Vagina (tissue), 2 donors: Measurements from ENCODE around the gene NUP88. TPM values are rescaled to one million over a fixed set of nuclear protein-coding genes. Genes with fewer than 3 reads are reported as not detected.

Experiments used
- DNase-seq, 2 donors: peaks; one replicate each; pipeline ENCODE4 v3.0.0-alpha.2; 2017; ENCODE audit errors: extremely low spot score in 2 of 2
- H3K27ac ChIP-seq: fragments of 200-600 bp; sonication (generic); one replicate; pipeline ENCODE4 v1.5.1; 2019
- H3K27me3 ChIP-seq: fragments of 200-600 bp; sonication (generic); one replicate; pipeline ENCODE4 v1.5.1; 2019
- H3K36me3 ChIP-seq, 2 donors: fragments of 200-600 bp; sonication (generic); one replicate each; pipeline ENCODE4 v1.5.1; 2017 to 2019
- H3K4me1 ChIP-seq: fragments of 200-600 bp; sonication (generic); one replicate; pipeline ENCODE4 v1.5.1; 2019
- H3K4me3 ChIP-seq, 2 donors: fragments of 200-600 bp; sonication (generic); 1 replicate in 1 of 2; 2 replicates in 1 of 2; pipeline ENCODE4 v1.5.1; 2016 to 2019
- H3K9me3 ChIP-seq: fragments of 200-600 bp; sonication (generic); one replicate; pipeline ENCODE4 v1.5.1; 2019
- POLR2A ChIP-seq, 2 donors: fragments of 450-650 bp; IDR thresholded peaks; one replicate each; pipeline ENCODE4 v1.6.1; 2017; ENCODE audit warnings: antibody characterized with exemption in 2 of 2, mild to moderate bottlenecking in 2 of 2, moderate library complexity in 2 of 2
- POLR2AphosphoS5 ChIP-seq, 2 donors: sonication (generic); formaldehyde crosslinking; IDR thresholded peaks; one replicate each; pipeline ENCODE4 v1.9.0; 2017; ENCODE audit warnings: antibody characterized with exemption in 2 of 2, mild to moderate bottlenecking in 2 of 2, low read depth in 1 of 2; ENCODE audit not compliant: insufficient read depth in 1 of 2
- intact Hi-C: fragments of 100-400 bp; cut with DNase I; formaldehyde crosslinking; loops from one replicate; pipeline ENCODE4 v1.15.1; 2023
- total RNA-seq: library from RNA; depleted of rRNA; stranded (reverse); fragments of >200 nt; gene quantifications from one replicate; pipeline ENCODE4 v1.2.3, GENCODE V29; 2016
- TF ChIP-seq, protein P1 (sequence below), 3 experiments: fragments of 450-650 bp in 2 of 3; fragments of 200-600 bp in 1 of 3; sonication (generic) in 1 of 3; IDR thresholded peaks; one replicate each; pipeline ENCODE4 v1.5.1; 2017 to 2019; ENCODE audit warnings: antibody characterized with exemption in 3 of 3, mild to moderate bottlenecking in 2 of 3, moderate library complexity in 2 of 3

The NUP88 gene
- total RNA-seq, 1 donor from 2014 or later, result 72.2 TPM

DNA sequence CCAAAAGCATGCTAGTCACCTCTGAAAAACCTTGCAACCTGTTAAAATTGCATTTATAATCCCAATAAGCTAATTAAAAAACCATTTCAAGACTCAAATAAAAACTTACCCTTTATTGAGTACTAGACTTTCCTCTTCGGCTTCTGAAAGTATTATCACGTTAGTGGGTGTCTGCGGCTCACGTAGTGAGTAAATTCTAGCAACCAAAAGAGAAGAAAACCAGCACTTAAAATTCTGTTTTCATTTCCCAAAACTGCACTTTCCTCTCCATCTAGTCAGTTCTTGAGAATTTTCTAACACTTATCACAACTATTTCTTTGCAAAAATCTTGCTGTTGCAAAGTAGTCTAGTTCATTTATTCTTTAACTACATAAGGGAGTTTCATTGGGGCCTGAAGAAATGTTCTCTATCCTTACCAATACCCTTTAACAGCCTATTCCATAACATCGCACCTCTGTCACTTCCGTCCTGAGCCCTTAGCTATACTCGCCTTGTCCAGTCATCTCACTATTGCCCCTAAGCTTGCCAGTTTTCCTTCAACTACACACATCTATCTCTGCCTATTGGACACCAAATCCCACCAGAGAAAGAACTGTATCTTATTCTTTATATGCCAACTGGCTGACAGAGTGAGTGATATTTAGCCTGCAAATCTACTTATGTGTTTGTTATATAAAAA is 8.7 kb downstream of the NUP88 start:
- intact Hi-C loops, result no loop called here

DNA sequence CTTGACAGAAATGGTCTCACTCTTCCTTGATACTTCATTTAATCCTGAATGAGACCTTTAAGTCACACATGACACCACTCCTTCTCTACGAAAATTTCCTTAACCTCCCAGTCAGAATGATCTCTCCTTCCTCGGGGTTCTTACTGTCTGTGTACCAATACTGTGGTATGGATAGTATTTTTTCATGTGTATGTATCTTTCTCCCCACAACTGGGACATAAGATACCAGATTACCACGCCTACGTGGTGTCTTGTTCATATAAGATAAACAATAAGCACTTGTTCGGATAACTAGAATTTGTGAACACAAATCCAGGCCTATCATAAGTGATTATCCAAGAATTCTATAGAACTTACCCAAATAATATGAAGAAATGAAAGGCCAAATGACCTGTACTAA is 11.3 kb downstream of the NUP88 start:
- intact Hi-C loops, result no loop called here
- no peak for DNase-seq
- TF ChIP-seq, protein P1, sequence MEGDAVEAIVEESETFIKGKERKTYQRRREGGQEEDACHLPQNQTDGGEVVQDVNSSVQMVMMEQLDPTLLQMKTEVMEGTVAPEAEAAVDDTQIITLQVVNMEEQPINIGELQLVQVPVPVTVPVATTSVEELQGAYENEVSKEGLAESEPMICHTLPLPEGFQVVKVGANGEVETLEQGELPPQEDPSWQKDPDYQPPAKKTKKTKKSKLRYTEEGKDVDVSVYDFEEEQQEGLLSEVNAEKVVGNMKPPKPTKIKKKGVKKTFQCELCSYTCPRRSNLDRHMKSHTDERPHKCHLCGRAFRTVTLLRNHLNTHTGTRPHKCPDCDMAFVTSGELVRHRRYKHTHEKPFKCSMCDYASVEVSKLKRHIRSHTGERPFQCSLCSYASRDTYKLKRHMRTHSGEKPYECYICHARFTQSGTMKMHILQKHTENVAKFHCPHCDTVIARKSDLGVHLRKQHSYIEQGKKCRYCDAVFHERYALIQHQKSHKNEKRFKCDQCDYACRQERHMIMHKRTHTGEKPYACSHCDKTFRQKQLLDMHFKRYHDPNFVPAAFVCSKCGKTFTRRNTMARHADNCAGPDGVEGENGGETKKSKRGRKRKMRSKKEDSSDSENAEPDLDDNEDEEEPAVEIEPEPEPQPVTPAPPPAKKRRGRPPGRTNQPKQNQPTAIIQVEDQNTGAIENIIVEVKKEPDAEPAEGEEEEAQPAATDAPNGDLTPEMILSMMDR (IDR thresholded peaks at IDR 0.05), result no peak
- TF ChIP-seq POLR2AphosphoS5 (IDR thresholded peaks at IDR 0.05; ENCODE audit: insufficient read depth in 1 of 2, low read depth in 1 of 2), result no peak
- TF ChIP-seq POLR2A (IDR thresholded peaks at IDR 0.05), result no peak
- Histone ChIP-seq H3K27me3 (no peaks in the 10 kb centered on the region), H3K27ac (no peak overlapping the region), H3K36me3 (peaks cover 0 to 87% of the 10 kb centered on the region in 2 donors), H3K9me3 (no peaks in the 10 kb centered on the region), H3K4me1 (peaks cover under 1% of the 10 kb centered on the region), H3K4me3 (no peak overlapping the region)

More for the DNA sequence above, 8.7 kb downstream of the NUP88 start:
- Histone ChIP-seq H3K36me3 (peaks cover 0 to 75% of the 10 kb centered on the region in 2 donors), H3K27ac (no peak overlapping the region), H3K9me3 (no peaks in the 10 kb centered on the region), H3K4me3 (no peak overlapping the region), H3K27me3 (no peaks in the 10 kb centered on the region), H3K4me1 (peaks cover 15% of the 10 kb centered on the region)
- TF ChIP-seq POLR2A (IDR thresholded peaks at IDR 0.05) (no peak), POLR2AphosphoS5 (IDR thresholded peaks at IDR 0.05; ENCODE audit: insufficient read depth in 1 of 2, low read depth in 1 of 2) (no peak)
- TF ChIP-seq, protein P1 (IDR thresholded peaks at IDR 0.05), result no peak
- no peak for DNase-seq

DNA sequence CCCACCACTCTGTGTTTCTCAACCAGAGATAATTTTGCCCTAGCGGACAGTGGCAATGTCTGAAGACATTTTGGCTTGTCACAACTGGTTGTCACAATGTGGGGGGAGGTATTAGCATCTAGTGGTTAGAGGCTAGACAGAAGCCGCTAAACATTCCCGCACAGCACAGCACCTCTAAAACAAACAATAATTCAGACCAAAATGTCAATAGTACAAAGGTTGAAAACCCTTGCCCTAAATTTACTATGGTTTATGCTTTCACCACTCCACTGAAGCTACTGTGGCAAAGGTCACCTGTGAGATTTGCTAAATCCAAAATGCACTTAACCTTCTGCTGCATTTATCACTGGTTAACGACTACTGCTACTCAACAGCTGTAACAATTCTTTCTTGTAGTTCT is 14.1 kb downstream of the NUP88 start:
- no peak for DNase-seq
- Histone ChIP-seq H3K4me1 (no peaks in the 10 kb centered on the region), H3K36me3 (peaks cover 0 to 87% of the 10 kb centered on the region in 2 donors), H3K9me3 (no peaks in the 10 kb centered on the region), H3K27ac (no peak overlapping the region), H3K27me3 (no peaks in the 10 kb centered on the region), H3K4me3 (no peak overlapping the region)
- intact Hi-C loops, result no loop called here
- TF ChIP-seq, protein P1 (IDR thresholded peaks at IDR 0.05), result no peak

DNA sequence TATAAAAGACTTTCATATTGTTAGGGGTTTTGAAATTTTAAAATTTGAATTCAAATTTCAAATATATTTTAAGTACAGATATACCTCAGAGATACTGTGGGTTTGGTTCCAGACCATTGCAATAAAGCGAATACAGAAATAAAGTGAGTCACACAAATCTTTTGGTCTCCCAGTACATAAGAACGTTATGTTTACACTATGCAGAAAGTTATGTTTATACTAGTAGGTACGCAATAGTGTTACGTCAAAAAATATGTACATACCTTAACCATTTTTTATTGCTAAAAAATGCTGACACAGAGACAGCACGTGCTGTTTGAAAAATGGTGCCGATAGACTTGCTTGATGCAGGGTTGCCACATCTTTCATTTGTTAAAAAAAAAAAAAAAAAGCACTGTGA is 19.7 kb downstream of the NUP88 start:
- no peaks in the 10 kb centered on the region for H3K9me3 ChIP-seq
- TF ChIP-seq POLR2AphosphoS5 (IDR thresholded peaks at IDR 0.05; ENCODE audit: insufficient read depth in 1 of 2, low read depth in 1 of 2), result no peak
- TF ChIP-seq, protein P1 (IDR thresholded peaks at IDR 0.05), result no peak
- no peak for TF ChIP-seq POLR2A (IDR thresholded peaks at IDR 0.05)
- H3K27ac ChIP-seq, result no peak overlapping the region
- no peaks in the 10 kb centered on the region for H3K4me1 ChIP-seq
- H3K4me3 ChIP-seq, result no peak overlapping the region
- peaks cover 0 to 82% of the 10 kb centered on the region in 2 donors for H3K36me3 ChIP-seq
- DNase-seq, result no peak
- intact Hi-C loops, result no loop called here
- no peaks in the 10 kb centered on the region for H3K27me3 ChIP-seq

DNA sequence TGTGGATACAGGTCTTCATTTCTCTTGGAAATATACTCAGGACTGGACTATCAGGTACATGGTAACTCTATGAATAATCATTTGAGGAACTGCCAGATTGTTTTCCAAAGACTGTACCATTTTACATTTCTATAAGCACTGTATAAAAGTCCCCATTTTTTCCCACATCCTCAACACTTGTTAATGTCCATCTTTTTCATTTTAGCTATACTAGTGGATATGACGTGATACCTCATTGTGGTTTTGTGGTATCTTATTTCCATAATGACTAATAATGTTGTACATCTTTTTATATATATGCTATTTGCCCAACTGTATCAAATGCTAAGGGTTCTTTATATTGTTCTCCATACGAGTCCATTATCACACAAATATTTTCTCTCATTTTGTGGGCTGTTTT is 22.9 kb downstream of the NUP88 start:
- no peaks in the 10 kb centered on the region for H3K4me1 ChIP-seq
- no peak for DNase-seq
- H3K36me3 ChIP-seq, result peaks cover 0 to 78% of the 10 kb centered on the region in 2 donors
- no peak overlapping the region for H3K4me3 ChIP-seq
- H3K9me3 ChIP-seq, result no peaks in the 10 kb centered on the region
- TF ChIP-seq POLR2A (IDR thresholded peaks at IDR 0.05) (no peak), POLR2AphosphoS5 (IDR thresholded peaks at IDR 0.05; ENCODE audit: insufficient read depth in 1 of 2, low read depth in 1 of 2) (no peak)
- TF ChIP-seq, protein P1 (IDR thresholded peaks at IDR 0.05), result no peak
- H3K27ac ChIP-seq, result no peak overlapping the region
- intact Hi-C loops, result no loop called here
- no peaks in the 10 kb centered on the region for H3K27me3 ChIP-seq
